SKM-1 (cell line): ENCODE measurements around the gene PRSS36.
"Not testable (repeated sequence)": the region's sequence is repeated elsewhere in the genome, so short reads cannot be mapped to it uniquely, and the experiment has no call there.

Experiments used
- DNase-seq: peaks from one replicate; lab custom pipeline; 2025; ENCODE audit not compliant: unreplicated experiment; lab: John Stamatoyannopoulos, UW

Gene PRSS36

DNA sequence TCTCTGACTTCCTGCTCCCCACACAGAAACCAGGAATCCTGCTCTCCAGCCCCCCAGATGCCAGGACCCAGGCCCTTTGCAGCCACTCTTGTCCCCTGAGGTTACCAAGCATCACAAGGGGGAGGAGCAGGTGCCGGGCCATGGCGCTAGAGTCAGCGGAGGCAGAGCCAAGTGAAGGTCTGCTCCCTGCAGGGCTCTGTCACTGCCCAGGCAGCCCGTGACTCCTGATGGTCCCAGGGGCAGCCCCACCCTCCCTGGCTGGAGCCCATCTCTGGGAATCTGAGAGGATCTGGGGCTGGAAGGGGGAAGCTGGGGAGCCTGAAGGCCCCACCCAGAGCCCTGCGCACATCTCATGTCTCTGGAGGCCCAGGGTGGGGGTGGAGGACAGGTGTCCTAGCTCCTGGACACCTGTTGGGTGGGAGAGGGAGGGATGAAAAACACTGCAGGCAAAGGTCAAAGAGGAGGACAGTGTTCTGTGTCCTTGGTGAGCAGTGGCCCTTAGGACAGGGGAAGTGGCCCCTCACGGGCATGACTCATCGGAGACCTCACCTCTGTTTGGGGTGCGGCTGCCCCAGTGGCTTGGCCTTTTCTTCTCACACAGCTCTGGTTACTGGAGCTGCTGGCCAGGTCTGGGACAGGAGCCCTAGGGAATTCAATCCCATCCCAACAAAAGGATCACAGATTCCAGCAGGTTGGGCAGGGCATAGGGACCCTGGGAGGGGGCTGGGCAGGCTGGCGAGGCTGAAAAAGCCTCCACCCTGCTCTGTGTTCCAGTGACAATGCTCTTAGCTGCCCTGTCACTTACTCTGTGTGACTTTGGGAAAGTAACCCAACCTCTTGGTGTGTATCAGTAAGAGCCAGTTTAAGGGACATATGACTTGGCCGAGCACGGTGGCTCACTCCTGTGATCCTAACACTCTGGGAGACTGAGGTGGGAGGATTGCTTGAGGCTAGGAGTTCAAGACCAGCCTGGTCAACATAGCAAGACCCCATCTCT, at the start of gene PRSS36:
Gene PRSS36 (minus strand): TSS at position 173 of the 997 bp plus-strand sequence. CDS start 31 bp downstream, at position 142.
- DNase-seq = no peak

DNA sequence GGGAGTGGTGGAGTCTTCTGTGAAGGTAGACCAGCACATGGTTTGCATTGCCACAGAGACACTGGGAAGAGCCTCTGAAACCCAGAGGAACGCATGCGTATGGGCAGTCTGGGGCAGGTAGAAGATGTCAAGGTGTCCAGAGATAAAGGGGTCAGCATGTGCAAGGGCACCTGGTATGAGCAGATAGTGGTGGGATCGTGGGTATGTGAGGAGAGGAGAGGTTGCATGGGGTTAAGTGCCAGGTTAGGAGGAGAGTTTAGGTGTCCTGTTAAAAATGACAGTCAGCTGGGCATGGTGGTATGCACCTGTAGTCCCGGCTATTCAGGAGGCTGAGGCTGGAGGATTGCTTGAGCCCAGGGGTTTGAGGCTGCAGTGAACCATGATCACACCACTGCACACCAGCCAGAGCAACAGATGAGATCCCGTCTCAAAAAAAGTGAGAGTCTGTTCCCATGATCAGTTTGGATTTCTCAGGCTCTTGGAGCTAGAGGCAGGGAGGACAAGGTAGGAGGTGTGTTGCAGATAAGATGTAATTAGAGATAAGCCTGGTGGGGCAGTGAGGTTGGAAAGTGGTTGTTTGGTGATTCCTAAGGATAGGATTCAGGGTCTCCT, 49.7 kb upstream of the PRSS36 start:
- no peak for DNase-seq

DNA sequence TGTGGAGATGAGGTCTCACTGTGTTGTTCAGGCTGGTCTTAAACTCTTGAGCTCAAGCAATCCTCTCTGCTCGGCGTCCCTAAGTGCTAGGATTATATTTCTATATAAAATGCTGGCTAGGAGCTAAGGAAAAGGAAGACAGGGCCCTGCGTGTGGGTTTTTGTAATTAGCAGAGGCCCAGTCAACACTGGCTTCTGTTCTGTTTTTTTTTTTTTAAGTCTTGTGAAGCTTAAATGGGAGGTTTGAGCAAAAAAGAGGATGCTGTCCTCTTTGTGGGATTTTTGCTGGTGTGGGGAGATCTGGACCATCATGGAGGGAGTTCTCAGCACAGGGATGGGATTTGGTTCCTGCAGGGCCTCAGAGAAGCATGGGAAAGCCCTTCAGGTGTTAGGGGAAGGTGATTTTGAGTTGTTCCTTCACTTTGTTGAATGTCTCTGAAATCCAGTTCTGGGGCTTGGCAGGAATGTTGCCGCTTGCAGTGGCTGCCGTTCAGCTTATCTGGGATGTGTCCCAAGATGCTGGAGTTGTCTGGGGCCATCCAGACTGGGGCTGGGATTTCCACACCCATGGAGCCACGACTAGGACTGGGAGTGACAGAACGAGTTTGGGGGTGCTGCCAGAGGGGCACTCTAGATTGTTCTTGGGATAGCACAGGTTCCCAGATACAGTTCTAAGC, 48.5 kb upstream of the PRSS36 start:
- no peak for DNase-seq

DNA sequence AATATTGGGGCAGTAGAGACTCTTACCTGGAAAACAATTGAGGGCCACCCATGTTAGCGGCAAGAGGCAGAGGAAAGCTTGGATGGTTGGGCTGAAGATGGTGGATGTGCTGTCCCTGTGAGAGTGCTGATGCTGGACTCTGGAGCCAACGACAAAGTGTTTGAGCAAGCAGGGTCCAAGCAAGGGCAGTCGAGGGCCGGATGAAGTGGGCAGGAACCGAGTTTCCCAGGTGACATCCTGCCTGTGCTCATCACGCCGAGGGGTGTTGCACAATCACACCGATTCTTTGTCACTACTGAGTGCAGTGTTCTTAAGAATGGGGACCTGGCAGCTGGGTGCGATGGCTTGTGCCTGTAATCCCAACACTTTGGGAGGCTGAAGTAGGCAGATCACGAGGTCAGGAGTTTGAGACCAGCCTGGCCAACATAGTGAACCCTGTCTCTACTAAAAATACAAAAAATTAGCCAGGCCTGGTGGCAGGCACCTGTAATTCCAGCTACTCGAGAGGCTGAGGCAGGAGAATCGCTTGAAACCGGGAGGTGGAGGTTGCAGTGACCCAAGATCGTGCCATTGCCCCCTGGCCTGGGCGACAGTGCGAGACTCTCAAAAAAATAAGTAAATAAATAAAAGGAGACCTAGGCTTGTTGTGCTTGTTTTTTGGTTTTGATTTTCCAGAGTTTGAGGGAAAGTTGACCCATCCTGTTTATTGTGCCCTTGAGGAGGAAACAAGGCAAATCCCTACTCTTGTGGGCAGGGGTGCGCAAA, 46.6 kb upstream of the PRSS36 start:
- no peak for DNase-seq

DNA sequence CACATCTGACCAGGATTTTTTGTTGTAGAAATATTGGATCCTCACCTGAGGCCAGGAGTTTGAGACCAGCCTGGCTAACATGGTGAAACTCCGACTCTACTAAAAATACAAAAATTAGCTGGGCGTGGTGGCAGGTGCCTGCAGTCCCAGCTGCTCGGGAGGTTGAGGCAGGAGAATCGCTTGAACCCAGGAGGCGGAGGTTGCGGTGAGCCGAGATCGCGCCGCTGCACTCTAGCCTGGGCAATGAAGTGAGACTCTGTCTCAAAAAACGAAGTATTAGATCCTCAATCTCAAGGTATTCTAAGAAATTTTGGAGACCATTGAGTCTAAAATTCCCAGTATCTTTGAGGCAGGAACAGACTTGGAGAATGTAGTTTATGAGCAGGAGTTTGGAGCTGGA, 46.0 kb upstream of the PRSS36 start:
- not testable (repeated sequence) for DNase-seq

DNA sequence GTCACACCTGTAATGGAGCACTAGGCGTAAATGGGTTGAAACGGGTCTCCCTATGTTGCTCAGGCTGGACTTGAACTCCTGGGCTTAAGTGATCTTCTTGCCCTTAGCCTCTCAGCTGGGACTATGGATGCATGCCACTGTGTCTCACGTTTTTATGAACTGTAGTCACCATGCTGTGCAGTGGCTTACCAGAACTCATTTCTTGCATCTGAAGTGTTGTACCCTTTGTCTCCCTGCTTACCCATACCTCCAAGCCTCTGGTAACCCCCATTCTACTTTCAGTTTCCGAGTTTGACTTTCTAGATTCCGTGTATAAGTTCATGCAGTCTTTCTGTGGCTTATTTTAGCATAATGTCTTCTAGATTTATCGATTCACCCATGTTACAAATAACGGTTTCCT, 45.0 kb upstream of the PRSS36 start:
- DNase-seq = no peak

DNA sequence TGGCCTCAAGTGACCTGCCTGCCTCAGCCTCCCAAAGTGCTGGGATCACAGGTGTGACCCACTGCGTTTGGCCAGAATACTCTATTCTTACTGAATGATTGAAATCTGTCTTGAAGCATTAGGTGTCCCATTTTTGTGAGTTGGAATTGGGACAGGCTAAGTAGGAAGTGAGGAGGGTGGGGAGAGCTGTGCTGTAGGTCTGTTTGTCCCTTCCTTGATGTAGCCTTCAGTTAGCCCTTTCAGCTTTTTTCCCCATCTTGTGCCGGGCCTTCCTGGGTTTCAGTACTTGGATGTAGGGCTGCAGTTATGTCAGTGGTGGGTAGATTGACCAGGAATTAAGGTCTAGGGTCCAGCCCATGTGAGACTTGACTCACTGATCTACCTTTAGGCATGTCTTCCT, 44.0 kb upstream of the PRSS36 start:
- no peak for DNase-seq

DNA sequence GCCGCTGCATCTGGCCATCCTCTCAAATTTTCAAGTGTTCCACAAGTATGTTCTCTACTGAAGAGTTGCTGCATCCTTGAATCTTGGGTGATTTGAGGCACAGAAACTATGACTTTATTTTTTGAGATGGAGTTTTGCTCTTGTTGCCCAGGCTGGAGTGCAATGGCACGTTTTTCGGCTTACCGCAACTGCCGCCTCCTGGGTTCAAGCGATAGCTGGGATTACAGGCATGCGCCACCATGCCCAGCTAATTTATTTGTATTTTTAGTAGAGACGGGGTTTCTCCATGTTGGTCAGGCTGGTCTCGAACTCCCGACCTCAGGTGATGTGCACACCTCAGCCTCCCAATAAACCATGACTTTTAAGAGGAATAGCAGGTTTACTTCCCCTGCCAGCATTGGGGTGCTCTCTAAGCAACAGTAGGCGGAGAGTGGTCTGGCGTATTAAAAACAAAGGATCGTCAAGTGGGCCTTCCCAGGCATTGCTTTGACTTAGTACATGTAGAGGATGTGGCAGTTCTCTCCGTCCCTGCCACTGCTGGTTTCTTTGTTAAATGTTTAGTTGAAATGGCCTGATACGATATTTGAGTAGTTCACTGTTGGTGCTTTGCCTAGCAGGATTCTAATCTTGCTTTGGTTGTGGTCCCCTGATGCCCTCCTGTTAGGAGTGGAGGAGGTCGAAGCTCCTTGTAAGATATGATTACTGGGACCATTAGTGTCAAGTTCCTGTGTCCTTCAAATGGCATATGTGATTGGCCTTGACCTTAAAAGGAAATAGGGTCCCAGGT, 43.2 kb upstream of the PRSS36 start:
- no peak for DNase-seq

DNA sequence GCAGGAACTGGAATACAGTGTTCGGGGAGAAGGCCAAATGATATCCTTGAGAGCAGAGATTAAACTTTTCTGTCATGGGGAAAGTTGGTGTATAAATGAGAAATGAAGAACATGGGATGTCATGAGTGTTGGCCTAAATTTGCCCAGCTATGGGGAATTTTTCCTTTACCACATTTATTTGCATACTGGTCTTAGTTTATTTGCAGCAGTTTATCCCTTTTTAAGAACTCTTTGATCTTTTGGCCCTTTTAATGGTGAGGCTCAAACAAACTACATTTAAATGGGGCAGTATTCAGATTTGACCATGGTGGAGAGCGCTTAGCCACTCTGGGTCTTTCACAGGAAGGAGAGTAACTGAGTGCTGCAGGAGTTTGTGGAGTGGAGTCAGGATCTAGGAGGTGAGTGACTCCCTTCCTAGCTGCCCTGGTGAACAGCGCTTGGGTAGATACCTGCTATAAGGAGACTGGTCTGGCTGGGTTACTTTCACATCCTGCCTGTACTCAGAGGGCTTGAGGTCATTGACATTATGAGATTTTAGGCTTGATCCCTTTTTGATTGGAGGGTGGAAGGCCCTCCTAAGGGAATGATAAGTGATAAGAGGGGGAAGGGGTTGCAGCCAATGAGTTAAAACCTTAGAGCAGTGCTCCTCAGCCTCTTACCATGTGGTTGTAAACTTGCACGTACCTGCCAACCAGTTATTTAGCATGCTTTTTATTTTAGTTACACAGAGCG, 42.0 kb upstream of the PRSS36 start:
- no peak for DNase-seq

DNA sequence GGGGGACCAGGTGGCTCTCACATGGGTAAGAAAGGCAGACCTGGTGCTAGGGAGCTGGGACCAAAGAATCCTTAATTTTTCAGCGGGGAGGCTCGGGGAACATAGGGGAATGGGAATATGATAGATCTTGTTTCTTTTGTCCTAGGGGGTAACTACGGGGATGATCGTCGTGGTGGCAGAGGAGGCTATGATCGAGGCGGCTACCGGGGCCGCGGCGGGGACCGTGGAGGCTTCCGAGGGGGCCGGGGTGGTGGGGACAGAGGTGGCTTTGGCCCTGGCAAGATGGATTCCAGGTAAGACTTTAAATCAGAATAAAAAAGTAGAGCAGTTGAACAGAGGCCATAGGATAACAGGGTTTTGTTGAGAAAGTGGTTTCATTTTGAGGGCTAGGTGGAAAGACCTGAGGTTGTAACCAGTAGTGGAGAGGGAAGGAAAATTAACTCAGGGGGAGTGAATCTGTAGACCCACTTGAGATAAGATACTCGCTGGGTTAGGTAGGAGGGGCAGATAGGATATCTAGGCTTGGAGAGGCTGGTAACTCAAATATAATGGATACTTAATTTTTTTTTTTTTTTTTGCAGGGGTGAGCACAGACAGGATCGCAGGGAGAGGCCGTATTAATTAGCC, 41.1 kb upstream of the PRSS36 start:
- DNase-seq = no peak

DNA sequence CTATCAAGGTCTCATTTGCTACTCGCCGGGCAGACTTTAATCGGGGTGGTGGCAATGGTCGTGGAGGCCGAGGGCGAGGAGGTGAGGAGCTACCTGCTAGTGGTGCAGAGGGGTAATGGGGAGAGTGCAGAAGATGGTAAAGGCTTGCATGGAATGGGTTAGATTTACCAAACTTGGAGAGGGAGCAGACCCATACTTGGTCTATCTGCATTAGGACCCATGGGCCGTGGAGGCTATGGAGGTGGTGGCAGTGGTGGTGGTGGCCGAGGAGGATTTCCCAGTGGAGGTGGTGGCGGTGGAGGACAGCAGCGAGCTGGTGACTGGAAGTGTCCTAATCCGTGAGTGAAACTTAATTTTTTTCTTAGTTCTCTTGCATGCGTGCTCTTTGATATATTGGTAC, 40.2 kb upstream of the PRSS36 start:
- DNase-seq = no peak

DNA sequence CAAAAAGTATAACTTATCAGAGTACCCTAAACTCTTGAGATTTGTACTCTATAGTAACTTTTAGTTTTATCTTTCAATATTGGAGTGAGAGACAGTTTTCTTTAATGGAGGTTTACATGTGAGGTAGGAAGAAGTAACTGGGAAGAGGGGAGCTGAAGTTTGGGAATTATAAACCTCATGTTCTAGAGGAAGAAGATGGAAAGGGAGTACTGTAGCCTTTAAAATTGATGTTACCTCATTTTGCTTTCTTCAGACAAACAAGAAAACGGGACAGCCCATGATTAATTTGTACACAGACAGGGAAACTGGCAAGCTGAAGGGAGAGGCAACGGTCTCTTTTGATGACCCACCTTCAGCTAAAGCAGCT, 39.5 kb upstream of the PRSS36 start:
- no peak for DNase-seq

DNA sequence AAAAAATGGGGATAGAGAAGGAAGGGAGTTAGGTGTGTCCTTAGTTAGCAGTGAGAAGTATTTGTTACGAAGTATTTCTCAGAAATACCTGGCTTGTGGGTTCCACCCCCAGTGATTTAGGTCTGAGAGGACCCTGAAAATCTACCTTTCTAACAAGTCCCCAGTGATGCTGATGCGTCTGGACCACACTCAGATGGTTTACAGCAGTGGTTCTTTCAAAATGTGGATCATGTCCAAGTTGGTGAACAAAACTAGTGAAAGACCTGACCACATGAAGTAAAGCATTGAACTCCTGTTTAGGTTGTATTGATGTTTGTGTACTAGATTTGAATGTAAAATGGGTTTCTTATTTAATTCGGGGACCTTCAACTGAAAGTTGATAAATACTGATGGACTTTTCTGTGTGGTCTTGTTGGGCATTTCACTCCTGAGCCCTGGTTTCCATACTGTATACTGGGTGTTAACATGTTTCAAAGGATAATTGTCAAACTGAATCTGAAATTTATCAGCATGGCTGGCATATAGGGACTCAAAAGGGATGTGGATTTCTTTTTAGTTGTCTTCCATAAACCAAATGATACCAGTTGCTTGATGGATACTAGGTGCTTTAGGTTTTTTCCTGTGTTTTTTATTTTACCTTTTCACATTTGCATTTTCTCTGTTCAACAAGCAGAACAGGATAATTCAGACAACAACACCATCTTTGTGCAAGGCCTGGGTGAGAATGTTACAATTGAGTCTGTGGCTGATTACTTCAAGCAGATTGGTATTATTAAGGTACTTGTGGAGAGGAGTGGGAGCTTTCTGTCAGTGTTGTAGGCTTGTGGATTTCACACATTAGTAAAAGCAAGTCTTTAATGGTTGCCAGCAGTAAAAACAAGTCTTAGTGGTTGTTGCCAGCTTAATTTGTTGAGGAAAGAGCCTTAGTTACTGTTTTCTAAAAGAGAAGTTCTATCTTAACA, 38.9 kb upstream of the PRSS36 start:
- no peak for DNase-seq

DNA sequence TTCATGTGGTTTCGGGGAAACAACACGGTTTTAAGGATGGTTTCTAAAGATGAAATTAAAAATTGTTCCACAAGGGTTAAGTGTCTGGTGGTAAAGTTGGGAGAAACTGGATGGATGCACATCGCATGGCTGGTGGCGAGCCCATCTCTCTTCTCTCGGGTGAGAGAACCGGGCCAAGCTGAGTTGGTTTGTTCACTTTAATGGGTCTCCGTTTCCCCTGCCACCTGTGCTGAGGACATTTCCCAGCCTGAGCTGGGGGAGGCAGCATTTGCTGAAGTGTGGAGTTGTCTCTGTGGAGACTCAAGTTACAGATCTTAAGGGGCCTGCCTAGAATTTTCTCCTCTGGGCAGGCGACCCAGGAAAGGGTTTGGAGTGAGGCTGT, 37.9 kb upstream of the PRSS36 start:
- no peak for DNase-seq

DNA sequence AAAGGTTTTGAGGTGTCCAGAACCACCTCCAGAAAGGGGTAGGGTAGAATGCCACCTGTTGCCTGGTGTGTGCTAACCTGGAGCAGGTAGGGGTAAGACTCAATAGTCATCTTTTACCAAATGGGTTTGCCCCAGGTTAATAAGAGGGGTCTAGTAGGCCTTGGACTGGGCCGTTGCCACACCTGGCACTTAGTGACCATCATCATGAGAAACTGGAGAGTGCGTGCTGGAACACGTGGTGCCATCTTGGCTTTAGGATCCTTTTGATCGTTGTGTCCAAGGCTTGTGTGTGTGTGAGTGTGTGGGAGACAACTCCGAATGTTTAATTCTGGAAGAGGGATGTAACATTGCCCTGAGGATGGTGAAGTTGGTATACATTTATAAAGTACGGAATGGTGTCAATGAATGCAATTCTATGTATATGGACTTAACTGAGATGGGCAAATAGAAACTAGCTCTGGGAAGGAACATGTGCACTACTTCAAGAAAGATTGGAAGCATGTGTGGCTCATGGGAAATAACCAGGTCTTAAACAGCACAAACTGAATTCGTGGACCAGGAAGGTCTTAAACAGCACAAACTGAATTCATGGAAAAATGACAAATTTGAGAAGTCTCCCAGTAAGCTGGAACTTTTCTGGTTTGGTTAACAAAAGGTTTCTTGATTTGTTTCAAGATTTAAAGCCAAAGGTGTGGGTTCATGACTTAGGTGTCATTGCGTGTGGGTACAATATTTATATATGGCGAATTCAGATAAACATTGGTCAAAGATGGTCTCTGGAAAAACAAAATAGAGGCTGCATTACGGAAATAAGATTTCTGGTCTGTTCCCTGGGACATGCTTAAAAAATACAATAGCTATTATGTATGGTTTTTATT, 37.3 kb upstream of the PRSS36 start:
- DNase-seq = no peak

DNA sequence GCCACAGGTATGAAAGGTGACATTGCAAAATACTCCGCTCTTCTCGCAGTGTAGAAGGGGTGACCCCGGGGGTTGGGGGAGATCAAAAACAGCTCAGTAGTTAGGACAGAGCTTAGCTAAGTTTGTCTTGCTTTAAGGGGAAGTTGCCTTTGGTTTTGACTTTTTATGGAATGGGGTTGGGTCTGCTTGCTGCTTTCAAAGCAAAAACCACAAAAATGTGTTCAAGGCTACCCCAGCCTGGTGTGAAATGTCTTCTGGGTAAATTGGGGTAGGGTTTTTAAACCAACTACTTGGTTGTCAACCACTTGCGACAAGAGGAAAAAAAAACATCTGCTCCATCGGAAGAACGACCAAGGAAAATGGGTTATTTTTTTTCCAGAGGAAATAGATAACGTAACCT, 36.3 kb upstream of the PRSS36 start:
- DNase-seq = no peak

DNA sequence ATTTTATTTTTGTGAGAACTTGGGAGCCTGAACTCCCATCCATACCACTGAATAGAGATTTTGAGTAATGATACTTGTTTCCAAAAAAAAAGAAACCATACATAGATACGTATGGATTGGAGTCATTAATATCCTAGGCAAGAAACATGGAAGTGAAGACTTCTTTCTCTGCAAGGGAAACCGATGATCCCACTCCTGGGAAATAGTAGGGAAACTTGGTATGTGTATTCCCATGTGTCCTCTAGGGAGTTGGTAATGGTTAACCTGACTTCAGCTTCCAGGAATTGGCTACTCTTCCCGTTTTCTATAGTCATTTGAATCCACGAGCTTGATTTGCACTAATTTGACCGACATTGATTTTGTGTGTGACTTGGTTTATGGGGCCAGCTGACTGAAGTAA, 35.5 kb upstream of the PRSS36 start:
- DNase-seq = no peak
